Measurements from ENCODE around the gene SAMD13. TPM values are rescaled to one million over a fixed set of nuclear protein-coding genes. Genes with fewer than 3 reads are reported as not detected.
A peak's percentile ranks its signal among the peaks of the same experiment; 100 is the strongest.
"Not testable (repeated sequence)": the region's sequence is repeated elsewhere in the genome, so short reads cannot be mapped to it uniquely, and the experiment has no call there.

The SAMD13 gene
- total RNA-seq, 2 donors from 2014 or later: 24.5 to 29.9 TPM

DNA sequence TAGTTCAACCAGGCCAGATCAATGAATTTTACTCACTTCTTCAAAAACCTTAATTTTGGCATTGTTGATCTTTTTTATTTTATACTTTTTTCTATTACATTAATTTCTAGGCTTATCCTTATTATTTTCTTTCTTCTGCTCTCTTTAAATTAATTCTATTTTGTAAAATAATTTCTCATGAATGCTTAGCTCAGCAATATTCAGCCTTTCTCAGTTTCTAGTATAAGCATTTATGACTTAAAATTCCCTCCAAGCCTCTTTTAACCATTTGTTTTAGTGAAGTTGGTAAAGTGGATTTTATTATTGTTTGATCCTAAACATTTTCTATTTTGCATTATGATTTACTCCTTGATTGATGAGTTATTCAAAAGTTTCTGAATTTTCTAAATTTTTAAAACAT lies 20.6 kb upstream of the SAMD13 start:
- ATAC-seq: no peak
- no peak for DNase-seq
- intact Hi-C loops (cut with DNase I, micrococcal nuclease): no loop called here

DNA sequence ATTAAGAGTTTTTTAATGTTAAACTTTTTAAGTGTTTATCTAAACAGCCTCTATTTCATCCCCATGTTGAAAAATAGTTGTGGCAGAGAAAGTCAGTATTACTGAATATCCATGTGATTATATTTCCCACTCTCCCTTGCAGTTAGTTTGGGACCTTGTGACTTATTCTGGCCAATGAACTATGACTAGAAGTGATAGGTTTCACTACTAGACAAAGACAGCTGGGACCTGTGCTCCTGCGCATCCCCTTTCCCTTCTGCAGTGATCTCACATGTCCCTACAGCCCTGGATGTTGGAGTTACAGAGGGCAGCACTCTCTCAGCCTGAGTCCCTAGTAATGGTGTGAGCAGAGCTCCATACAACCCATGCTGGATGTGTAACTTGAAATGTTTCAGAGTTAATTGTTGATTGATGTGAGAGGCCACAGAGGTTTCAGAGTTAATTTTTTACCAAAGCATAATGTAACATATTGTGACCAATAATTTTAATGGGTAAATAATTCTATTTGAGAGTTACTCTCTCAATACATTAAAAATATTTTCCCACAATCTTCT lies 18.7 kb upstream of the SAMD13 start:
- DNase-seq (no peak), ATAC-seq (no peak)
- intact Hi-C loops (cut with DNase I, micrococcal nuclease): no loop called here

- intact Hi-C loops (cut with DNase I, micrococcal nuclease): no loop called here
- ATAC-seq: no peak
- DNase-seq: no peak
These were observed 18.1 kb upstream of the SAMD13 start for GRCh38 chr1:84283381-84283780.

DNA sequence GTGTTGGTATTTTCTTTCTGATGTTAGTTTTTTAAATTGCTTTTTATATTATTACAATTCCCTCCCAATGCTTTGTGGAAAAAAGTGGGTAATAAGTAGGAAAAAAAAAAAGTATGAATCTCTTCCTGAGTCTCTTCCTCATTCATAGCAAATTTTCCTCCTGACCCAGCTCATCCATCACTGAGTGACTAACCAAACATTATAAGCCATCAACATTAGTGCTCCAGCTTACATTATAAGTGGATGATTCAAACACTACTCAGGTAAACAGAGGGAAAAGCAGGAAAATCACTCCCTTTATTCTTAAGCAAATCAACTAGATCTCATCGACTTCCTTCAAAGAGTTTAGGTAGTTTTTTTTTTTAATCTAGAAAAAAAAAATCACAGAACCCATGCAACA lies 15.4 kb upstream of the SAMD13 start:
- intact Hi-C loops (cut with DNase I, micrococcal nuclease): no loop called here
- no peak for DNase-seq
- no peak for ATAC-seq

GRCh38 chr1:84287389-84287788 lies 14.1 kb upstream of the SAMD13 start:
- DNase-seq; ATAC-seq; intact Hi-C loops (cut with DNase I, micrococcal nuclease): not testable (repeated sequence)

GRCh38 chr1:84289169-84289785 lies 12.2 kb upstream of the SAMD13 start:
- ATAC-seq: no peak
- DNase-seq: no peak
- intact Hi-C loops (cut with DNase I, micrococcal nuclease): no loop called here

DNA sequence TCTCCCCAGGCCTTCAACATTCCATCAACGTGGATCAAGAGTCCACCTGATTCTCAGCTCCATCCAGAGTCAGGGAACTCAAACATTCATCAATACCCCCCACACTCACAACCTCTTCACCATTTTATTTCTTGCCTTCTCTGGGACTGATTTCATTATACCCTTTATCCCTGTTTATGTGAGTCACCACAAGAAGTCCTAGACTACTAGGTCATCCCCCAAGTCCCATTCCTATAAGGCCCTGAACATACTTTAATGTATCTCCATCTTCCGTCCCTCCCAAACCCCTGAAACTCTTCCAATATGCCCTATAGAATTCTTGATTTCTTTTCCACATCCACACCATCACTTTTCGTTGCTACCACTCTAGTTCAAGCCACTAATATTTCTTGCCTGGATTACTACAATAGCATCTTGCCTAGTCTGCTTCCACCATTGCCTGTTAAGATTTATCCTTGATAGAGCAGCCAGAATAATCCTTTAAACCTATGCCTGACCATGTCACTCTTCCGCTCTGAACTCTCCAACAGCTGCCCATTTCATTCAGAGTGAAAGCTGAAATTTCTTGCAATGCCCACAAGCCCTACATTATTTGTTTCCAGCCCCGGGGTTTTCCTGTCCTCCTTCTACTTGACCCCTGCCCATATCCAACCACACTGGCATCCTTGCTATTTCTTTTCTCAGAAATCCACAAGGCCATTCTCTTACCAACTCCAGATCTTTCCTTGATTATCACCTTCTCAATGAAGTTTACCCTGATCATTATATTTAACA lies 9.4 kb upstream of the SAMD13 start:
- ATAC-seq (no peak), DNase-seq (no peak)
- intact Hi-C loops (cut with DNase I, micrococcal nuclease): no loop called here

DNA sequence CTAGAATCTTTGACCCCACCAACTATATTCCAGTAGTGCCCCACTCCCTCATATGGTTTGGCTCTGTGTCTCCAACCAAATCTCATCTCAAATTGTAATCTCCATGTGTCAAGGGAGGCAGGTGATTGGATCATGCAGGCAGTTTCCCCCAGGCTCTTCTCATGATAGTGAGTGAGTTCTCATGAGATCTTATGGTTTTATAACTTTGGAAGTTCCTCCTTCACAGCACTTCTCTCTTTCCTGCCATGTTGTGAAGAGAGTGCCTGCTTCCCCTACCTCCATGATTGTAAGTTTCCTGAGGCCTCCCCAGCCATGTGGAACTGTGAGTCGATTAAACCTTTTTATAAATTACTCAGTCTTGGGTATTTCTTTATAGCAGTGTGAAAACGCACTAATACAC lies 7.7 kb upstream of the SAMD13 start:
- DNase-seq: no peak
- ATAC-seq: no peak
- intact Hi-C loops (cut with DNase I, micrococcal nuclease): no loop called here

DNA sequence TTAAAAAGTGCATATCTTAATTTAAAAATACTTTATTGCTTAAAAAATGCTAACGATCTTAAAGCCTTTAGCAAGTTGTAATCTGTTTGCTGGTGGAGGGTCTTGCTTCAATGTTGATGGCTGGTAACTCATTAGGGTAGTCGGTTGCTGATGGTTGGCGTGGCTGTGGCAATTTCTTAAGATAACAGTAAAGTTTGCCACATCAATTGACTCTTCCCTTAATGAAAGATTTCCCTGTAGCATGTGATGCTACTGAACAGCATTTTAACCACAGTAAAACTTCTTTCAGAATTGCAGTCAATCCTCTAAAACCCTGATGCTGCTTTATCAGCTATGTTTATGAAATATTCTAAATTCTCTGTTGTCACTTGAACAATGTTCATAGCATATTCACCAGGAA lies 6.8 kb upstream of the SAMD13 start:
- DNase-seq (no peak), ATAC-seq (no peak)
- intact Hi-C loops (cut with DNase I, micrococcal nuclease): no loop called here

DNA sequence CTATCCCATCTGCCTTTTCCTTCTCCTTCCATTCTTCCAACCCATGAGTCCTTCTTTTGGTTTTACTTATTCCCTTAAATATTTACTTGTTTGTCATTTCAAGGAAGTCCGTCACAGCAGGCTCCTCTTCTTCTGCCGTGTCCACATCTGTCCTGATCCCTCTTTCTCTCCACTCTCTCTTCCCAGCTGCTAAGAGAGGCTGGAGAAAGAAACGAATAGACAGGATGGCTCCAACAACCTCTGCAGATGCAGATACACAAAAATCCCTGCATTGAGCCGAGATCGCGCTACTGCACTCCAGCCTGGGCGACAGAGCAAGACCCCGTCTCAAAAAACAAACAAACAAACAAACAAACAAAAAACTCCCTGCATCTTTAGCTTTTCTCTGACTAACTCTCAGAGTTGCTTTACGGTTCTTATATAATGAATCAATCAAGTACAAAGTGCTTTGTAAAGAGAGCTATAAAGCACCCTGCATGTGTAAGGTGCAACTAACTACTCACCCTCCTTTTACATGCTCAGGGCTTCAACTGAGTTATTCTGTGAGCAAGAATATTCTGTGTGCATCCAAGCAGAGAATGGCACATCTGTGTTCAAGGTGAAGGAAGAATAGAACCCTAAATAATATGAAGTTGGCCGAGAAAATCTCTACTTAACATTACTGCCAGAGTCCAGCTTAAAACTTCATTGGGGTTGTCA lies 3.8 kb upstream of the SAMD13 start:
- ATAC-seq (peak; percentile 20), DNase-seq (no peak)
- intact Hi-C loops (cut with DNase I, micrococcal nuclease): no loop called here

- intact Hi-C loops (cut with DNase I, micrococcal nuclease): no loop called here
- DNase-seq (peak; percentile 53 to 72), ATAC-seq (peak; percentile 58)
These were observed 3.2 kb upstream of the SAMD13 start for GRCh38 chr1:84298328-84298683.

- ATAC-seq: peak; percentile 52
- intact Hi-C loops (cut with DNase I, micrococcal nuclease): no loop called here
- DNase-seq: peak; percentile 43 to 64
These were observed 2.6 kb upstream of the SAMD13 start for GRCh38 chr1:84298684-84299535.

GRCh38 chr1:84299536-84300170 lies 1.9 kb upstream of the SAMD13 start:
- ATAC-seq (no peak), DNase-seq (peak in 1 of 2 donors; percentile 8)
- intact Hi-C loops (cut with DNase I, micrococcal nuclease): loop anchor here in 1 of 2 donors (10.0 kb wide), 1 partner anchor 135 kb away; no protein-coding TSS in a partner anchor

GRCh38 chr1:84300501-84300900 lies 1.0 kb upstream of the SAMD13 start:
- ATAC-seq: no peak
- DNase-seq: no peak
- intact Hi-C loops (cut with DNase I, micrococcal nuclease): loop anchor here in 1 of 2 donors (10.0 kb wide), 1 partner anchor 134 kb away; no protein-coding TSS in a partner anchor

DNA sequence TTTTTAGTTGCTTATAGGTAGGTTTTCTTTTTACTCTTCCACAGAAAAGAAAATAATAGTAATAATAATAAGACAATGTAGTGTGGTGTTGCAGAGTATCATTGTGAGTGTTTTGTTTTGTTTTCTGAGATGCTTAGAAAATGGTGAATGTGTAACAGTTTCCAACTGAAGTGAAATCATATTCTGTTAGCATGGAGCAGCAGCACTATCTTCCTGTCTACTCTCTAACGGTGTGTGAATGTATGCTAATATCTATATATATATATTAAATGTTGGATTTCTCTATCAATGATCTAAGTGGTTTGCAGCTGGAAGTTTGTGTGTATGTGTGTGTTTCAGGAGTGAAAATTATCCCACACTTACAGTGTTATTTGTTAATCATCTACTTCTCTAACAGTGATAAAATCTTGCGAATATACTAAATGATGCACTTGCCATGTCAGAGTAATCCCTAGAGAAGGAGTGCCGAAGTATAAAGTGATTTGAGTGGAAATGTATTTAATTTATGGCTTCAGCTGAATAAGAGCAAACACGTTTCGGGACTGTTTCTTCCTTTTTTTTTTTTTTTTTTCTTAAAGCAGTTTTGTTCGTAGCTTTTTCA lies 377 bp downstream of the SAMD13 start:
- ATAC-seq: peak; percentile 32
- no peak for DNase-seq
- intact Hi-C loops (cut with DNase I, micrococcal nuclease): loop anchor here in 1 of 2 donors (10.0 kb wide), 1 partner anchor 133 kb away; no protein-coding TSS in a partner anchor

- DNase-seq: peak in 1 of 2 donors; percentile 9
- intact Hi-C loops (cut with DNase I, micrococcal nuclease): loop anchor here in 1 of 2 donors (10.0 kb wide), 1 partner anchor 131 kb away; no protein-coding TSS in a partner anchor
These were observed 1.9 kb downstream of the SAMD13 start for GRCh38 chr1:84303314-84303830.

DNA sequence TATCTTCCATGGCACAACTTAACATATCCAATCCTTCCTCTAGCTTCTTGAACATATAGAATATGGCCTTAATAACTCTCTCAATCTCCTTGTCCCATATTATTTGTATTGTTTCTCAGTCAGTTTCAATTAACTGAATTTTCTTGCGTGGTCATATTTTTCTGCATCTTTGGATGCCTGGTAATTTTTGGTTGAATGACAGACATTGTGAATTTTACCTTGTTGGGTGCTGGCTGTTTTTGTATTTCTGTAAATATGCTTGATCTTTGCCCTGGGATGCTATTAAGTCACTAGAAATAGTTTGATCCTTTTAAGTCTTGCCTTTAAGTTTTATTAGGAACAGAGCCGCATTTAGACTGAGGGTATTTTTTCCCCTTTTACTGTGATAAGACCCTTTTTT lies 5.9 kb downstream of the SAMD13 start:
- ATAC-seq (no peak), DNase-seq (no peak)
- intact Hi-C loops (cut with DNase I, micrococcal nuclease): loop anchor here in 1 of 2 donors (10.0 kb wide), 1 partner anchor 127 kb away; no protein-coding TSS in a partner anchor

More at GRCh38 chr1:84303314-84303830, 1.9 kb downstream of the SAMD13 start:
- no peak for ATAC-seq

Data from left colon (tissue), 2 donors.